Spleen (tissue), 7 donors: ENCODE measurements around the gene CDC42BPA.

Experiments used
- CTCF ChIP-seq, 11 experiments: fragments of 200-600 bp in 7 of 11; fragments of 450-650 bp in 4 of 11; sonication (generic) in 4 of 11; IDR thresholded peaks in 8 of 11; conservative IDR thresholded peaks in 3 of 11; 1 replicate in 7 of 11; 2 replicates in 4 of 11; pipeline versions ENCODE4 v1.4.0 to v1.8.0; 2016 to 2021; ENCODE audit warnings: antibody characterized with exemption in 11 of 11, inconsistent platforms in 4 of 11, mild to moderate bottlenecking in 1 of 11
- POLR2A ChIP-seq, 3 donors: fragments of 450-650 bp; IDR thresholded peaks; one replicate each; pipeline ENCODE4 v1.5.1; 2017; ENCODE audit warnings: antibody characterized with exemption in 3 of 3, mild to moderate bottlenecking in 1 of 3
- donor health status: DM: no; HTN: no; CAD: no; lungs with moderate emphysema.
- donor health status: DM: no; HTN: no; CAD: no.
- donor health status: DM: no; HTN: no; CAD: no.

GRCh38 chr1:227049253-227049652 lies 269.0 kb downstream of the CDC42BPA start:
- no peak for TF ChIP-seq POLR2A (IDR thresholded peaks at IDR 0.05)
- no peak for TF ChIP-seq CTCF (IDR thresholded peaks at IDR 0.05 in 8 of 11, conservative IDR thresholded peaks at IDR 0.05 in 3 of 11)
